GM12878 (cell line): Measurements from ENCODE around the gene SMARCB1. TPM values are rescaled to one million over a fixed set of nuclear protein-coding genes. Genes with fewer than 3 reads are reported as not detected.

Experiments used
- ATAC-seq: fragments of 200-7000 bp; cut with Tn5 transposase; 3 replicates; pipeline ENCODE4 v1.9.1; 2020; ENCODE audit warnings: mild to moderate bottlenecking, moderate library complexity
- BruUV-seq: library from RNA; stranded (reverse); fragments of 400-500 nt; replicated peaks from 2 replicates; lab custom pipeline; 2021; lab: Mats Ljungman, UMichigan
- CTCF ChIA-PET: fragments of 300-600 bp; sonication (Branson Sonifier 250); formaldehyde crosslinking; extraction: SDS; loops from one replicate; lab custom pipeline; 2021; ENCODE audit warnings: inconsistent platforms; lab: Yijun Ruan, JAX
- POLR2A ChIA-PET: fragments of 350-600 bp; formaldehyde crosslinking; extraction: SDS; loops from one replicate; lab custom pipeline; 2021; ENCODE audit warnings: inconsistent platforms; lab: Charles Lee
- RAD21 ChIA-PET: fragments of 300-600 bp; sonication (Branson Sonifier 250); formaldehyde crosslinking; loops from one replicate; lab custom pipeline; 2023; ENCODE audit warnings: antibody characterized with exemption; ENCODE audit not compliant: unreplicated experiment; lab: Charles Lee
- SMC1A ChIA-PET: fragments of 300-600 bp; sonication (Branson Sonifier 250); formaldehyde crosslinking; loops from one replicate; lab custom pipeline; 2023; ENCODE audit not compliant: unreplicated experiment, uncharacterized antibody; lab: Charles Lee
- DNase-seq: peaks from one replicate; pipeline ENCODE4 v3.0.0-alpha.2; 2011; ENCODE audit warnings: low read depth, low spot score
- FAIRE-seq: peaks from 3 replicates; lab custom pipeline; 2011; peaks lifted over from hg19 to GRCh38; lab: Jason Lieb, UNC
- H2AFZ ChIP-seq: 2 replicates; pipeline ENCODE4 v1.6.0; 2011; ENCODE audit warnings: low read depth, low read length, control low read depth; ENCODE audit not compliant: control insufficient read depth
- H3K27ac ChIP-seq: 2 replicates; pipeline ENCODE4 v1.5.1; 2011; ENCODE audit warnings: control low read depth; ENCODE audit not compliant: control insufficient read depth, insufficient read depth
- H3K27me3 ChIP-seq, 2 experiments: replicated peaks in 1 of 2; 2 replicates each; pipeline versions ENCODE4 v1.6.0 to v1.6.1; 2011; ENCODE audit warnings: low read length in 1 of 2; ENCODE audit not compliant: control insufficient read depth in 2 of 2, insufficient read depth in 2 of 2
- H3K36me3 ChIP-seq, 2 experiments: 2 replicates each; pipeline ENCODE4 v1.5.1; 2011; ENCODE audit warnings: low read length in 1 of 2; ENCODE audit not compliant: control insufficient read depth in 2 of 2, insufficient read depth in 2 of 2
- H3K4me1 ChIP-seq: 2 replicates; pipeline ENCODE4 v1.6.1; 2011; ENCODE audit warnings: mild to moderate bottlenecking, low read length, moderate library complexity, mixed read lengths; ENCODE audit not compliant: control insufficient read depth, insufficient read depth
- H3K4me2 ChIP-seq: 2 replicates; pipeline ENCODE4 v1.6.0; 2011; ENCODE audit warnings: control low read depth; ENCODE audit not compliant: control insufficient read depth, insufficient read depth
- H3K4me3 ChIP-seq: fragments of 200-600 bp; sonication (generic); 2 replicates; pipeline ENCODE4 v1.5.1; 2016
- H3K79me2 ChIP-seq: 2 replicates; pipeline ENCODE4 v1.6.0; 2011; ENCODE audit warnings: low read length; ENCODE audit not compliant: control insufficient read depth, insufficient read depth
- H3K9ac ChIP-seq: 2 replicates; pipeline ENCODE4 v1.8.0; 2011; ENCODE audit warnings: low read length, control low read depth, mixed read lengths; ENCODE audit not compliant: control insufficient read depth, insufficient read depth
- H3K9me3 ChIP-seq: replicated peaks from 3 replicates; pipeline ENCODE4 v1.5.1; 2011; ENCODE audit warnings: mild to moderate bottlenecking, low read length; ENCODE audit not compliant: control insufficient read depth, insufficient read depth
- H4K20me1 ChIP-seq: 2 replicates; pipeline ENCODE4 v1.6.0; 2011; ENCODE audit not compliant: control insufficient read depth, insufficient read depth
- FOXK2 ChIP-seq: fragments of 450-650 bp; IDR thresholded peaks from 2 replicates; pipeline ENCODE4 v1.6.1; 2017; ENCODE audit warnings: mild to moderate bottlenecking, moderate library complexity
- HCFC1 ChIP-seq: fragments of 150-350 bp; IDR thresholded peaks from 2 replicates; pipeline ENCODE4 v1.6.1; 2014; ENCODE audit warnings: low read length
- MEF2A ChIP-seq: IDR thresholded peaks from 2 replicates; pipeline ENCODE4 v1.6.1; 2011; ENCODE audit warnings: low read depth, mild to moderate bottlenecking, low read length, moderate library complexity; ENCODE audit not compliant: insufficient read depth
- NRF1 ChIP-seq: conservative IDR thresholded peaks from 2 replicates; pipeline ENCODE4 v1.6.1; 2011; ENCODE audit warnings: mild to moderate bottlenecking, low read depth, low read length, improper control_type of control experiment
- YY1 ChIP-seq: IDR thresholded peaks from 2 replicates; pipeline ENCODE4 v1.6.1; 2011; ENCODE audit warnings: low read depth, mild to moderate bottlenecking, low read length
- ZNF24 ChIP-seq: fragments of 450-650 bp; IDR thresholded peaks from 2 replicates; pipeline ENCODE4 v1.6.1; 2017; ENCODE audit warnings: antibody characterized with exemption, mild to moderate bottlenecking
- WGBS: methylation state at CpG from one replicate; pipeline ENCODE4 v1.1.6; 2016; ENCODE audit warnings: low lambda C conversion rate; ENCODE audit not compliant: insufficient replicate concordance, insufficient coverage; ENCODE audit errors: missing lambda C conversion rate; 5-methylcytosine and 5-hydroxymethylcytosine counted together
- in situ Hi-C: fragments of 300-500 bp; cut with MboI; formaldehyde crosslinking; loops from 9 replicates; pipeline ENCODE4 v1.14.3; 2018; ENCODE audit warnings: mixed read lengths
- intact Hi-C: fragments of 100-400 bp; cut with micrococcal nuclease; formaldehyde crosslinking; loops from one replicate; pipeline ENCODE4 v1.14.2; 2022; ENCODE audit not compliant: unreplicated experiment
- polyA plus RNA-seq, 11 experiments: library from polyadenylated mRNA; depleted of rRNA in 4 of 11; unstranded in 6 of 11; stranded (reverse) in 5 of 11; fragments of >200 nt; fragmentation: Nextera tagmentation in 4 of 11; fragmentation: Illumina TruSeq in 1 of 11; extraction: Ambion mirVana in 4 of 11; extraction: Trizol in 1 of 11; gene quantifications; 1 replicate in 1 of 11; 2 replicates in 10 of 11; pipeline versions ENCODE4 v1.2.1 to v1.2.3, GENCODE V29; 2011 to 2016; ENCODE audit warnings: inconsistent platforms in 2 of 11, missing spikeins in 2 of 11, low read depth in 1 of 11
- total RNA-seq, 4 experiments: library from RNA; depleted of rRNA in 3 of 4; stranded (reverse); fragments of >200 nt in 3 of 4; fragmentation: Illumina TruSeq in 1 of 4; extraction: Trizol in 1 of 4; gene quantifications; 2 replicates each; pipeline versions ENCODE4 v1.2.1 to v1.2.3, GENCODE V29; 2013 to 2021
- TF ChIP-seq, protein P1 (sequence below): fragments of 450-650 bp; IDR thresholded peaks from 2 replicates; pipeline ENCODE4 v1.6.1; 2017; ENCODE audit warnings: low read depth, mild to moderate bottlenecking, moderate library complexity
- TF ChIP-seq, protein P2 (sequence below): IDR thresholded peaks from 2 replicates; pipeline ENCODE4 v1.6.1; 2012; ENCODE audit warnings: improper control_type of control experiment, low read depth, low read length; ENCODE audit not compliant: insufficient replicate concordance

Gene SMARCB1
- total and polyA plus RNA-seq, 10 of the 15 experiments (the other 5 are each of a cell fraction or from before 2014, with no cell fraction given) = 9.1 to 215 (median 183) TPM

DNA sequence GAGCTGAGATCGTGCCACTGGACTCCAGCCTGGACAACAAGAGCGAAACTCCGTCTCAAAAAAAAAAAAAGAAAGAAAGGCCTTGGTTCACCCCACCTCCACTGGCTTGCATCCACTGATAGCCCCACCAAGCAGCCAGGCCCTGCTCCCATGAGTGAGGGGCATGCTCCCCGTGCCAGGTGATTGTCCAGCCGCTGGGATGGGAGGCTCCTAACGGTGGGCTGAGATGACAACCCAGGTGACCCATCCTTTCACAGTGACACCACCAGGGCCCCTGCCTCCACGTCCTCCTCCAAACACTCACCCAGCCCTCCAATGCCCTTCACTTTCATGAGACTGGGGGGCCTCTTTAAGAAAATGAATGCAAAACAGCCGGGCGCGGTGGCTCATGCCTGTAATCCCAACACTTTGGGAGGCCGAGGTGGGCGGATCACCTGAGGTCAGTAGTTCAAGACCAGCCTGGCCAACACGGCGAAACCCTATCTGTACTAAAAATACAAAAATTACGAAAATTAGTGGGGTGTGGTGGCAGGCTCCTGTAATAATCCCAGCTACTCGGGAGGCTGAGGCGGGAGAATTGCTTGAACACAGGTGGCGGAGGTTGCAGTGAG is 60.6 kb downstream of the SMARCB1 start:
- Histone ChIP-seq H2AFZ (no peak overlapping the region), H3K27me3 (no peaks in the 10 kb centered on the region), H3K4me1 (peaks cover 72% of the 10 kb centered on the region), H3K9ac (no peak overlapping the region), H3K4me2 (no peak overlapping the region), H3K9me3 (no peaks in the 10 kb centered on the region), H3K4me3 (no peak overlapping the region), H3K36me3 (no peaks in the 10 kb centered on the region), H3K79me2 (no peaks in the 10 kb centered on the region), H4K20me1 (no peaks in the 10 kb centered on the region), H3K27ac (no peak overlapping the region)
- WGBS = 49% methylated on average over 17 of the region's 18 CpGs
- in situ Hi-C loops = loop anchor here (5.0 kb wide), 2 partner anchors 220 to 300 kb away; no protein-coding TSS in a partner anchor
- no peak for TF ChIP-seq FOXK2
- no peak for TF ChIP-seq YY1
- no peak for TF ChIP-seq MEF2A
- TF ChIP-seq, protein P1, sequence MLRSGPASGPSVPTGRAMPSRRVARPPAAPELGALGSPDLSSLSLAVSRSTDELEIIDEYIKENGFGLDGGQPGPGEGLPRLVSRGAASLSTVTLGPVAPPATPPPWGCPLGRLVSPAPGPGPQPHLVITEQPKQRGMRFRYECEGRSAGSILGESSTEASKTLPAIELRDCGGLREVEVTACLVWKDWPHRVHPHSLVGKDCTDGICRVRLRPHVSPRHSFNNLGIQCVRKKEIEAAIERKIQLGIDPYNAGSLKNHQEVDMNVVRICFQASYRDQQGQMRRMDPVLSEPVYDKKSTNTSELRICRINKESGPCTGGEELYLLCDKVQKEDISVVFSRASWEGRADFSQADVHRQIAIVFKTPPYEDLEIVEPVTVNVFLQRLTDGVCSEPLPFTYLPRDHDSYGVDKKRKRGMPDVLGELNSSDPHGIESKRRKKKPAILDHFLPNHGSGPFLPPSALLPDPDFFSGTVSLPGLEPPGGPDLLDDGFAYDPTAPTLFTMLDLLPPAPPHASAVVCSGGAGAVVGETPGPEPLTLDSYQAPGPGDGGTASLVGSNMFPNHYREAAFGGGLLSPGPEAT = no peak
- TF ChIP-seq NRF1 = no peak
- TF ChIP-seq HCFC1 = no peak
- TF ChIP-seq, protein P2, sequence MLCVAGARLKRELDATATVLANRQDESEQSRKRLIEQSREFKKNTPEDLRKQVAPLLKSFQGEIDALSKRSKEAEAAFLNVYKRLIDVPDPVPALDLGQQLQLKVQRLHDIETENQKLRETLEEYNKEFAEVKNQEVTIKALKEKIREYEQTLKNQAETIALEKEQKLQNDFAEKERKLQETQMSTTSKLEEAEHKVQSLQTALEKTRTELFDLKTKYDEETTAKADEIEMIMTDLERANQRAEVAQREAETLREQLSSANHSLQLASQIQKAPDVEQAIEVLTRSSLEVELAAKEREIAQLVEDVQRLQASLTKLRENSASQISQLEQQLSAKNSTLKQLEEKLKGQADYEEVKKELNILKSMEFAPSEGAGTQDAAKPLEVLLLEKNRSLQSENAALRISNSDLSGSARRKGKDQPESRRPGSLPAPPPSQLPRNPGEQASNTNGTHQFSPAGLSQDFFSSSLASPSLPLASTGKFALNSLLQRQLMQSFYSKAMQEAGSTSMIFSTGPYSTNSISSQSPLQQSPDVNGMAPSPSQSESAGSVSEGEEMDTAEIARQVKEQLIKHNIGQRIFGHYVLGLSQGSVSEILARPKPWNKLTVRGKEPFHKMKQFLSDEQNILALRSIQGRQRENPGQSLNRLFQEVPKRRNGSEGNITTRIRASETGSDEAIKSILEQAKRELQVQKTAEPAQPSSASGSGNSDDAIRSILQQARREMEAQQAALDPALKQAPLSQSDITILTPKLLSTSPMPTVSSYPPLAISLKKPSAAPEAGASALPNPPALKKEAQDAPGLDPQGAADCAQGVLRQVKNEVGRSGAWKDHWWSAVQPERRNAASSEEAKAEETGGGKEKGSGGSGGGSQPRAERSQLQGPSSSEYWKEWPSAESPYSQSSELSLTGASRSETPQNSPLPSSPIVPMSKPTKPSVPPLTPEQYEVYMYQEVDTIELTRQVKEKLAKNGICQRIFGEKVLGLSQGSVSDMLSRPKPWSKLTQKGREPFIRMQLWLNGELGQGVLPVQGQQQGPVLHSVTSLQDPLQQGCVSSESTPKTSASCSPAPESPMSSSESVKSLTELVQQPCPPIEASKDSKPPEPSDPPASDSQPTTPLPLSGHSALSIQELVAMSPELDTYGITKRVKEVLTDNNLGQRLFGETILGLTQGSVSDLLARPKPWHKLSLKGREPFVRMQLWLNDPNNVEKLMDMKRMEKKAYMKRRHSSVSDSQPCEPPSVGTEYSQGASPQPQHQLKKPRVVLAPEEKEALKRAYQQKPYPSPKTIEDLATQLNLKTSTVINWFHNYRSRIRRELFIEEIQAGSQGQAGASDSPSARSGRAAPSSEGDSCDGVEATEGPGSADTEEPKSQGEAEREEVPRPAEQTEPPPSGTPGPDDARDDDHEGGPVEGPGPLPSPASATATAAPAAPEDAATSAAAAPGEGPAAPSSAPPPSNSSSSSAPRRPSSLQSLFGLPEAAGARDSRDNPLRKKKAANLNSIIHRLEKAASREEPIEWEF = no peak
- no peak for TF ChIP-seq ZNF24
- RAD21 ChIA-PET = interaction anchor here (0.7 to 5.1 kb wide), 9 partner anchors 9 to 135 kb away, joined by 3 to 38 read pairs (median 5); partner anchors contain the start of genes CHCHD10 and MIF
- no peak for DNase-seq
- no peak for ATAC-seq
- FAIRE-seq = no peak
- intact Hi-C loops = loop anchor here (5.0 kb wide), 1 partner anchor 220 kb away; no protein-coding TSS in a partner anchor
- CTCF ChIA-PET = interaction anchor here (1.0 to 9.7 kb wide), 4 partner anchors 9 to 79 kb away, joined by 3 to 197 read pairs (median 4); partner anchors contain the start of genes CHCHD10 and DERL3
- BruUV-seq = no TSS peak
- POLR2A ChIA-PET = interaction anchor here (1.0 to 4.2 kb wide), 5 partner anchors 11 to 77 kb away, joined by 3 to 21 read pairs (median 6); partner anchors contain the start of genes MIF and SLC2A11
- SMC1A ChIA-PET = interaction anchor here (1.0 to 1.8 kb wide), 5 partner anchors 10 to 151 kb away, joined by 3 to 8 read pairs (median 4); partner anchors contain the start of gene ZNF70
